CD4-positive, alpha-beta T cell treated with Interleukin-2 at 100 ng/mL for 4 hours (primary cell): ENCODE results near the gene IL4.
"Not testable (repeated sequence)": the region's sequence is repeated elsewhere in the genome, so short reads cannot be mapped to it uniquely, and the experiment has no call there.

Experiments used
- DNase-seq: peaks from one replicate; pipeline ENCODE4 v3.0.0-alpha.2; 2020; ENCODE audit warnings: low spot score

IL4 gene

DNA sequence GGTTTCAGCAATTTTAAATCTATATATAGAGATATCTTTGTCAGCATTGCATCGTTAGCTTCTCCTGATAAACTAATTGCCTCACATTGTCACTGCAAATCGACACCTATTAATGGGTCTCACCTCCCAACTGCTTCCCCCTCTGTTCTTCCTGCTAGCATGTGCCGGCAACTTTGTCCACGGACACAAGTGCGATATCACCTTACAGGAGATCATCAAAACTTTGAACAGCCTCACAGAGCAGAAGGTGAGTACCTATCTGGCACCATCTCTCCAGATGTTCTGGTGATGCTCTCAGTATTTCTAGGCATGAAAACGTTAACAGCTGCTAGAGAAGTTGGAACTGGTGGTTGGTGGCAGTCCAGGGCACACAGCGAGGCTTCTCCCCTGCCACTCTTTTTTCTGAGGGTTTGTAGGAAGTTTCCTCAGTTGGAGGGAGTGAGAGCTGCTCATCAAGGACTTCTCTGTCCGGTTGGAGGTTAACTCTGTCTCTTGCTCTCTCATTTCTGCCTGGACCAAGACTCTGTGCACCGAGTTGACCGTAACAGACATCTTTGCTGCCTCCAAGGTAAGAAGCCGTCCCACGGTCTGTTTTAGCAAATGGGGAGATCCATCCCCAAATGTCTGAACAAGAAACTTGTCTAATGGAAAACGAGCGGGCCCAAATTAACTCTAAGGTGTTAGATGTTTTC, at the start of gene IL4:
Gene IL4 (plus strand): TSS at position 51 of the 692 bp plus-strand sequence. CDS start 62 bp downstream, at position 113.
- DNase-seq, result no peak

DNA sequence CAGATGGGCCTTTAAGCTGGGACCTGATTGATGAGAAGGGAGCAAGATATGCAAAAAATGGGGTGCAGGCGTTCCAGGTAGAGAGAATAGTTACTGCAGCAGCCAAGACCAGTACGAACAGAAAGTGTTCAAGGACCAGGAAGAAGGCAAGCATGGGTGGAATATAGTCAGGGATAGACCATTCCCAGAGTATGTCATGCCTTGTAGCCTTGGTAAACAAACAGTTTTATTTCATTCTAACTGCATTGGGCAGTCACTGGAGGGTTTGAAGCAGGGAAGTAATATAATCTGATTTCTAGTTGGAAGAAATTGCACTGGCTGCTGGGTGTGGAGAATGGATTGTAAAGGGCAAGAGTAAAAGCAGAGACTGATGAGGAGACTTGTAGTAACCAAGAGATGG, 46.3 kb upstream of the IL4 start:
- no peak for DNase-seq

DNA sequence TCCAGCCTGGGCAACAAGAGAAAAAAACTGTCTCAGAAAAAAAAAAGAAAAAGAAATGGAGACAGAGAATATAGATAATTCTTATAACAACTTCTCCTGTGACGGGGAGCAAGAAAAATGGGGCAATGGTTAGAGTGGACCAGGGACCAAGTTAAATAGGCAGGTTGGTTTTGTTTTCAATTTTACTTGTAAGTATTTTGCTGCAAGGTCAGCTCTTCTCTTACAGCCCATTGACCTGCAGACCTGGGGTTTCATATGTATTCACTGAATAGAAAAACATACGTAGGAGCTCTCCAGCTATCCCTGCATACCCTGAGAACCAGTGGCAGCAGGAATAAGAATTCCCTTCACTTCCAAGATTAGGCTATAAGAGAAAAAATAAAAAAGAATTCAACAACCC, 45.0 kb upstream of the IL4 start:
- DNase-seq, result no peak

DNA sequence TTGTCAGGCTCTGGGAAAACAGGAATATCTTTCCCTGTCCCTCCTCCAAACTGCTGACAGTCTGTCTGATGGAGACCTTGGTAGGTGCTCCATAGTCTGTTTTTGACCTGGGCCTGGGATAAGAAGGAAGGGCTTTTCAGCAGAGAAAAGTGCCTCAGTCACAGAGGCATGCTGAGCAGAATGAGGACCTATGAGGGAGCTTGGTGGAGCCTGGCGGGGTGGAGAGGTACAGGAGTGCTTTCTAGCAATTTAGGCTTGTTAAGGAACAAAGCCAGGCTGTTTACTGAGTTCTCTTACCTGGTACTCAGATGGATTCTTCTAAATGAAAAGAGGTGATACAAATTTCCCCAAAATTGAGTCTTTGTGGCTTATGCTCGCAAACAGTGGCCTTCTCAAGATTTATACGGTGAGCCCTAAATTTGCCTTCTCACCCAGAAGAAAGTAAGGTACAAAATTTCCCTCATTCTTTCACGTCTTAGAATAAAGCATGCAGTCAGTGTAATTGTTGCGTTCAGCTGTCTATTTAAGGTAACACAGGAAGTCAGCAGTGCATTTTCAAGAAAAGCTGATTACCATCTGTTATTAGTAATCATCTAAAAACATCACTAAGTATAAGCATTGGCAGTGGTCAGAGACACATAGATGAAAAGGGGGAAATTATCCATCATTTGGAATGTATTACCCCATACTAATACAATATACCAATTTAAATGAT, 44.4 kb upstream of the IL4 start:
- peak; percentile 26 for DNase-seq

DNA sequence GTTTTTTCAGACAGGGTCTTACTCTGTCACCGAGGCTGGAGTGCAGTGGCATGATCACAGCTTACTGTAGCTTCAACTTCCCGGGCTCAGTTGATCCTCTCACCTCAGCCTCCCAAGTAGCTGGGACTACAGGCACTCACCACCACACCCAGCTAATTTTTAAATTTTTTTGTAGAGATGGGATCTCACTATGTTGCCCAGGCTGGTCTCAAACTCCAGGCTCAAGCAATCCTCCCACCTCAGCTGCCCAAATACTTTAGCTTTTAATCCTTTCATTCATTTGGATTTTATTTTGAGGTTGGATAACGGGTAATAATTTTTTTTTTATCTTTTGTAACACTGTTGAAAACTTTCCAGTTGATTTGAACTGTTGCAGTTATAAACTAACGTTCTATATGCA, 40.2 kb upstream of the IL4 start:
- not testable (repeated sequence) for DNase-seq

DNA sequence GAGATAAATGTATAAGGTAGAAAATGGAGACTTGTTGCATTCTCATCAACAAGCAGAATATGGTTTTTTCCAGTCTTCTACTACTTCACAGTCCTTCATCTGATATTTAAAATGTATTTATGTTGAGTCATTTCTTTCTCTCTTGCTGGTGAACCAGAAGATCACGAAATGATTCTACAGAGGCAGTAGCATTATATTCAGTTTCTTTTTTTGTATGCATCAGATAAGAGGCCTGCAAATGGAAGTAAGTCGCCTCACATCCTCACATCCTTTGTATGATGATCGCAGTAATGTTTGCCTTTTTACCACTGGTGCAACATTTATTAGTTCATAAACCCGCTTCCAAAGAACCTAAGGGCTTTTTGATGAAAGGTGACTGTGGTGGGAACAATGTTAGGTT, 37.9 kb upstream of the IL4 start:
- DNase-seq, result no peak

DNA sequence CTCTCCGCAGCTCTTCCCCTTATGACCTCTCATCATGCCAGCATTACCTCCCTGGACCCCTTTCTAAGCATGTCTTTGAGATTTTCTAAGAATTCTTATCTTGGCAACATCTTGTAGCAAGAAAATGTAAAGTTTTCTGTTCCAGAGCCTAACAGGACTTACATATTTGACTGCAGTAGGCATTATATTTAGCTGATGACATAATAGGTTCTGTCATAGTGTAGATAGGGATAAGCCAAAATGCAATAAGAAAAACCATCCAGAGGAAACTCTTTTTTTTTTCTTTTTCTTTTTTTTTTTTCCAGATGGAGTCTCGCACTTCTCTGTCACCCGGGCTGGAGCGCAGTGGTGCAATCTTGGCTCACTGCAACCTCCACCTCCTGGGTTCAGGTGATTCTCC, 36.5 kb upstream of the IL4 start:
- no peak for DNase-seq

DNA sequence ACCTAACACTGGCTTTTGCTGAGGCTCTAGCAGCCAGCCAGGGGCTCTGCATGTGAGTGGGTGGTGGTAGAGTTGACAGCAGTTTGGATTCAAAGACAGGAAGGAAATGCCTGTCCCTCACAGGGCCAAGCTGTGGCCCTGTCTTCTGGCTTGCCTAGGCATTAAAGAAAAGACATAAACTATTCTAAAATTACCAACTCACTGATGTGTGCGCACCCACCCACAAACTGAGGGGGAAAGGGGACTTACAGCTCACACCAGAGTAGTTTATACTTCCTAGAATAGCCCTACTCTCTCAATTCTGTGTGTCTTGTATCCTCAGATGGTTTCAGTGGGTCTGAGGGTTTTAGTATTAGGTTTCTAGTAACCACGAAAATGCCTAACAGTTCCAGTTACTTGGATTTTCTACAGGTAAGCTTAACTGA, 34.1 kb upstream of the IL4 start:
- no peak for DNase-seq

DNA sequence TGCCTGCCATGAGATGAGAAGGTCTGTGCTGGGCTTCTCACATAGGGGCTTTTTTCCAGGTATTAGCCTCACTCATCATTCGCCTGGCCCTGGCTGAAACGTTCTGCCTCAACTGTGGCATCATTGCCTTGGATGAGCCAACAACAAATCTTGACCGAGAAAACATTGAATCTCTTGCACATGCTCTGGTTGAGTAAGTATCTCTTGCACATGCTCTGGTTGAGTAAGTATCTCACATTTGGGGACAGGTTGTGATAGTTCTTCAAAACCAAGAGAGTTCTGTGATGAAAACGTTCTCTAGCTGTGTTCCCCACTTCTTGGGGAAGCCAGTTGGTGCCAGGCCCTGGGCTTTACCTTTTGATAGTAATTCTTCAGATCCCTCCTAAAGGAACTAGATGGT, 33.2 kb upstream of the IL4 start:
- no peak for DNase-seq

DNA sequence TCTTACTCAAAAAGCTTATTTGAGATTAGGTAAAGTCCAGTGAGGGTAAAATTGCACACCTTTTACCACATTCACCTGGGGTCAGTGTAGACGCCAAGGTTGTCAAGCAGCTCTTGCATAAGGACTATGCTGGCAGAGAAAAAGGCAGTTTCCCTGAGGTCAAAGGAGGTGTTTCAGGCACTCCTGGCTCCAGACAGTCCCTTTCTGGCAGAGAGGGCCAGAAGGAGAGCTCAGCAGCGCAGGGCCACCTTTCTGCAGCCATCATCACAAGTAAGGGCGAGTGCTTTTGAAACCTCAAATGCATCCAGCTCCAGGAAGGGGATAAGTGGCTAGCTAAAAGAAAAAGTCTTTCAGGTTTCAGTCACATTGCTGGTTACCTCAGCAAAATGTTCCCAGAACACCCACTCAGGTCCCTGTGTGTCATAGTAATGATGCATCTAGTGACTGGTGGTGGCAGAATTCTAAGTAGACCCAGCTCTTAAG, 32.5 kb upstream of the IL4 start:
- no peak for DNase-seq

DNA sequence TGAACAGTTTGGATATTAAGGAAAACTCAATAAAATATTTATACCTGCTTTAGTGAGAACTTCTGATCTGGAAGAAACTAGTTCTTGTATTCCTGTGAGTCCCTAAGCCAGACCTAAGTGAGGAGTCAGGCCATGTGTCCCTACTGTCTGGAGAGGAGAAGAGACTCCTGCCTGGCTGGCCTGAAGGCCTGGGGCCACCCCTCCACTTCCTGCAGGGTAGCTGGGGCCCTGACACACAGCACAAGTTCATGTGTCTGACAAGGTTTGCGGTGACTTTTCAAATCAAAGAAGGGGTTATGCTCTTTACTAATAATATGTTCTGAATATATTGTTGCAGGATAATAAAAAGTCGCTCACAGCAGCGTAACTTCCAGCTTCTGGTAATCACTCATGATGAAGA, 31.9 kb upstream of the IL4 start:
- no peak for DNase-seq

DNA sequence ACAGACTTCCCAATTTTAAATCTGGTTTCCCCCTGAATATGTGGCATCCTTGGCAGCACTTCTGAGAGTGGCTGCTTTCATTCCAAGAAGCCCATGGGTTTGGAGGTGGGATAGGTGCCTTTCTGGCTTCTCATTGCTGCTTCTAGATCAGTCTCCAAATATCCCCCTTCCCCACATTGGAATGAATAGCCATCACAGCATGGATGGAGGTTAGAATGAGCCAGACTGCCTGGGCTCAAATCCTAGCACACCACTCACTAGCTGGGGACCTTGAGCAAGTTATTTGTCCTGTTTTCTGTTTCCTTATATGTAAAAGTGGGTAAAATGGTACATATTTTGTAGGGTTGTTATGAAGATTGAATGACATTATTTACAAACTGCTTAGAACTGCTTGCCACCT, 29.6 kb upstream of the IL4 start:
- DNase-seq, result no peak

DNA sequence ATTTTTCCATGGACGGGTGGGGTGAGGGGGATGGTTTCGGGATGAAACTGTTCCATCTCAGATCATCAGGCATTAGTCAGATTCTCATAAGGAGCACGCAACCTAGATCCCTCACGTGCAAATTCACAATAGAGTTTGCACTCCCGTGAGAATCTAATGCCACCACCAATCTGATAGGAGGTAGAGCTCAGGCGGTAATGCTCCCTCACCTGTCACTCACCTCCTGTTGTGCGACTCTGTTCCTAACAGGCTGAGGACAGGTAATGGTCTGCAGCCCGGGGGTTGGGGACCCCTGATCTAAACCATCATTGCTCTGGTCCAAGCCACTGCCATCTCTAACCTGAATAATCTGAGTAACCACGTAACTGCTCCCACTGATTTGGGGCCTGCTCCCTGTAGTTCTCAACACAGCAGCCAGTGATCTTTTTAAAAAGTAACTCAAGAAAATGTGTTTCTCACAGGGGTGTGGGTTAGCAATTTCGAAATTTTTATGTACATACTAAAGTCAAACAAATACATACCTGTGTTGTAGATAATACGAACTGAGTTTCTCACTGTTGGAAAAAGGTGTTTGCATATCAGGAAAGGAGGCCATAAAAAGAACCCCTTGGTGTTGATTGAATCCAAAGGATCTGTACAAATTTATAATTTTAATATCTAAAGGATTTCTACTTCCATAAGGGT, 27.1 kb upstream of the IL4 start:
- no peak for DNase-seq

DNA sequence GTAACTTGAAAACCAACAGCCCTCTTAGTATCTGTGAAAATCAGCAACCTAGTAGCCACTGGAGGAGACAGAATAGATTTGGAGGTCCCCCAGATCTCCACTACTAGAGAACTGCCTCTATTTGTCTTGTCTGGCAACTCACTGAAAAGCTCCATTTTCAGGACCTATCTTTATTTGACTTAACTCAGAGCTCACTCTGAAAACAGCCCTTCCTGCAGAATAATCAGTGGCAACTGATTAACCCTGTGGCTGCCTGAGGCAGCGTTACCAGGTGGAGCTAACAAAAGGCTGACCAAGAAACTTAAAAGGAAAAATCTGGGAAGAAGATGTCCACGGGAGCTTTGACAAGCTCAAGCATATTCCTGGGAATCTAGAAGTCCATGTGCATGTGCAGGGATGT, 26.3 kb upstream of the IL4 start:
- DNase-seq, result no peak

DNA sequence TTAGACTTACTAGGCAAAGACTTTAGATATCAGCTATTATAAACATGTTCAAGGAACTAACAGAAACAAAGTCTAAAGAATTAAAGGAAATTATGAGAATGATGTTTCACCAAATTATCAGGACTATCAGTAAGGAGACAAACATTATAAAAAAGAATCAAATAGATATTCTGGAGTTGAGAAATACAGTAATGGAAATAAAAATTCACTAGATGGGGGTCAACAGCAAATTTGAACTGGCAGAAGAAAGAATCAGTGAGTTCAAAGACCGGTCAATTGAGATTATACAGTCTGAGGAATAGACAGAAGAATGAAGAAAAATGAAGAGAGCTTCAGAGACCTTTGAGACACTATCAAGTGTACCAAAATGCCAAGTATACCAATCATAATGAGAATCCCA, 25.4 kb upstream of the IL4 start:
- no peak for DNase-seq

DNA sequence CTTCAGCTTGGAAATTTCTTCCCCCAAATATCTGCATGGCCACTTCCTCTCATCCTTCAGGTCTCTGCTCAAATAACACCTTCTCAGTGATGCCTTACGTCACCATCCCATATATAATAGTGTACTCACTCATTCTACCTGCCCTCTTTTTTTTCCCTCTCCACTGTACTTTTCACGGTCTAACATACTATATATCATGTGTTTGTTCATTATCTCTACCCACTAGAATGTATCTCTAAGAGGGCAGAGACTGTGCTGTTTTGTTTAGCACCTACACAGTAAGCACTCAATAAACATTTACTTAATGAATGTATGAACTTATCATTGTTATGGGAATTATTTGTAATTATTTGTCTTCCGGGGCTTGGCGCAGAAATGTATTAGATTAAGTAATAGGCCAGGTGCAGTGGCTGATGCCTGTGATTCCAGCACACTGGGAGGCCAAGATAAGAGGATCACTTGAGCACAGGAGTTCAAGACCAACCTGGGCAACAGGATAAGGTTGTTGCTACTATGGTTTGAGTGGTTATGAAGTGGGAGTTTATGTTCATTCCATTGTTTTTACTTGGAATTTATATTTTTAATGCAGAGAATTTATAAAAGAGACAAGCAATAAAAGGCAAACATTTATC, 21.8 kb upstream of the IL4 start:
- DNase-seq, result no peak

DNA sequence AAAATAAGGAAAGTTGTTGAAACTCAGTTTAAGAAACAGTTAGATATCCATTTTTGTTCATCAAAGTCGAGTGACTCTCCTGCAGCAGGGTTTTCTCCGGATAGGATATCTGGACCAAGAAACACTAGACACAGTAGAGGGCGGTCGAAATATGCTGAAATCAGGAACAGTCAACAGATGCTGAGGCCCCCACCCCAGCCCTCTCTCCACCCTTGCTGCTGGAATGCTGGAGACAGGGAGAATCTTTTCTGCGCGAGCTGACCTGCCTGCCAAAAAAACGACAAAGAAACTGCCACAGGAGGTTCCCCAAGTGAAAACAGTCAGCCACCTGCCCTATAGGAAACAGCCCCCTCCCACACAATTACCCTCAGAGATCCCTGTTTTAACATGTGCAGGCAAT, 20.1 kb upstream of the IL4 start:
- no peak for DNase-seq

DNA sequence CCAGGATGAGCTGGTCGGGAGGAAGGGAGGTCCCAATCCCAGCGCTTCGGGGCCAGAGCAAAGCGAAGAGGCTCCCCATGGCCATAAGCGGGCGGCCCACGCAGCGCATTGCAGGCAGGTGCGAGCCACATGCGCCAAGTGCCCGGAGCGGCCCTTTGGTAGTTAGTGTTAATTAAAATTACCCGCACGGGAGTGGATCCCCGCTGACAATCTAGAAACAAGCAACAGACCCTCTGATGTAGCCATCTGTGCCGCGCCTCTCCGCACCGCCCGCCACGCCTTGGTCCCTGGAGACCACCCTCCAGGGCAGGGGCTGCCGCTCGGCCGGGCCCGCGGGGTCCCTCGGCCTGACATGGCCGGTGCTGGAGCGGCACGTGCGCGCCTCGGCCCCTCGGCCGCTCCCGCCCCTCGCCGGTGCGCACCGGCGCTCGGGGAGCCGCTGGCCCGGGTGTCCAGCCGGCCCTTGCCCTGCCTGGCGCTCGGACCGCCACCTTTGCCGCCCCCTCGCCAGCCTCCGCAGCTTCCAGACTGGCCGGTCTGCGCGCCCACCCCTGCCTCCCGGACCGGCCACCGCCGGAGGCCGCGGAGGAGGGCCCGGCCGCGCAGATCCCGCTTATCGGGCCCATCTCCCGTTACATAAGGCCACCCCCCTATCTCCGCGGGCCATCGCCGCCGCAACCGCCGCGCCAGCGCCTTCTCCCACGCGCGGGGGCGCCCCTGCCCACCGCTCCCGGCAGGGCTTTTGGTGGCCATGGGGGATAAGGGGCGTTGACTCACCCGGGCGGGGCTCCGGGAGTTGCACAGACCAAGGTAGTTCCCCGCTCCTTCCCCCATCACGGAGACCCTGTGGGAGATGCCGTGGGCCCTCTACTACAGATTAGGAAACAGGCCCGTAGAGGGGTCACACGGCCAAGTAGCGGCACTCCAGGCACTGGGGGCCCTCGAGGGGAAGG, 17.7 kb upstream of the IL4 start:
- peak; percentile 24 for DNase-seq

DNA sequence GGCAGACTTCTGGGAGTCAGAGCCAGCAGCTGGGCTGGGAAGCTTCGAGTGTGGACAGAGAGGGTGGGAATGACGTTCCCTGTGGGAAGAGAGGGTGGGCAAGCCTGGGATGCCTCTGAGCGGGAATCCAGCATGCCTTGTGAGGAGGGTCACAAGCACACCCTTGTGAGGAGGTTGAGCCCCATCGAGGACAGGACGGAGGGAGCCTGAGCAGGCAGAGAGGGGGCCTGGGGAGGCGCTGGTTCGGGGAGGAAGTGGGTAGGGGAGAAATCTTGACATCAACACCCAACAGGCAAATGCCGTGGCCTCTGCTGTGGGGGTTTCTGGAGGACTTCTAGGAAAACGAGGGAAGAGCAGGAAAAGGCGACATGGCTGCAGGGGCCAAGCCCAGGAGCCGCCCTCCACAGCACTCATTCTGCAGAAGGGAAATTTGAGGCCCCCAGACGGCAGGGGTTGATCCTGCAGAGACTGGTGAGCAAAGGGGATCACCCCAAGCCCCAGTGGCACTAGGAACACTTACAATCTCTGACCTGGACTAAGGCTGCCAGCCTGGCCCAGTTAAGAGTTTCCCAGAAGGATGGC, 16.9 kb upstream of the IL4 start:
- no peak for DNase-seq

DNA sequence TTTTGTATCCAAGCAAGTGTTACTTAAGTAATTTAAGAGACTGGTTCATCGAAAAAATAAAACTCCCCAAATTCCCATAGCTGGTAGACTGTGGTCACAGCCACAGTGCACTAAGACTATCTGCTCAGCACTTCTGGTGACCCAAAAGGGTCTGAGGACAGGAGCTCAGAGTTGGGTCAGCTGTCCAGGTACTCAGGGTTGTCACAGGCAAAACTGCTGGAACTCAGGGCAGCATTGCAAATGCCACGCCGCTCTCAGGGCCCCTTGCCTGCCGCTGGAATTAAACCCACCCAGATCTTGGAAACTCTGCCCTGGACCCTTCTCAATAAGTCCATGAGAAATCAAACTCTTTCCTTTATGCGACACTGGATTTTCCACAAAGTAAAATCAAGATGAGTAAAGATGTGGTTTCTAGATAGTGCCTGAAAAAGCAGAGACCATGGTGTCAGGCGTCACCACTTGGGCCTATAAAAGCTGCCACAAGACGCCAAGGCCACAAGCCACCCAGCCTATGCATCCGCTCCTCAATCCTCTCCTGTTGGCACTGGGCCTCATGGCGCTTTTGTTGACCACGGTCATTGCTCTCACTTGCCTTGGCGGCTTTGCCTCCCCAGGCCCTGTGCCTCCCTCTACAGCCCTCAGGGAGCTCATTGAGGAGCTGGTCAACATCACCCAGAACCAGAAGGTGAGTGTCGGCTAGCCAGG, 16.0 kb upstream of the IL4 start, which contains the start of gene IL13:
Gene IL13 (plus strand): TSS at position 498 of the 705 bp plus-strand sequence. CDS start 14 bp downstream, at position 512.
- DNase-seq, result no peak
